GOT3 (cell line): ENCODE measurements around the gene GRID1.

ENCODE experiments used
- DNase-seq: peaks from one replicate; lab custom pipeline; 2025; ENCODE audit warnings: mixed read lengths; lab: John Stamatoyannopoulos, UW

The GRID1 gene

GRCh38 chr10:86353506-86354485, 12.8 kb downstream of the GRID1 start:
- no peak for DNase-seq

GRCh38 chr10:86350897-86351296, 15.7 kb downstream of the GRID1 start:
- DNase-seq = no peak

GRCh38 chr10:86349940-86350630, 16.5 kb downstream of the GRID1 start:
- DNase-seq = no peak

- no peak for DNase-seq
These were observed 17.1 kb downstream of the GRID1 start for GRCh38 chr10:86349474-86349873.

- no peak for DNase-seq
These were observed 18.0 kb downstream of the GRID1 start for GRCh38 chr10:86348321-86349210.

- no peak for DNase-seq
These were observed 18.7 kb downstream of the GRID1 start for GRCh38 chr10:86347856-86348255.

GRCh38 chr10:86346799-86347665, 19.6 kb downstream of the GRID1 start:
- no peak for DNase-seq

- no peak for DNase-seq
These were observed 20.5 kb downstream of the GRID1 start for GRCh38 chr10:86345859-86346798.

GRCh38 chr10:86345296-86345858, 21.2 kb downstream of the GRID1 start:
- no peak for DNase-seq

- no peak for DNase-seq
These were observed 21.9 kb downstream of the GRID1 start for GRCh38 chr10:86344714-86345161.

- no peak for DNase-seq
These were observed 22.3 kb downstream of the GRID1 start for GRCh38 chr10:86344281-86344680.

- DNase-seq = no peak
These were observed 22.8 kb downstream of the GRID1 start for GRCh38 chr10:86343761-86344160.

- no peak for DNase-seq
These were observed 24.3 kb downstream of the GRID1 start for GRCh38 chr10:86342111-86342863.

GRCh38 chr10:86341361-86341811, 25.2 kb downstream of the GRID1 start:
- DNase-seq = no peak

- no peak for DNase-seq
These were observed 25.7 kb downstream of the GRID1 start for GRCh38 chr10:86340991-86341260.

- no peak for DNase-seq
These were observed 26.2 kb downstream of the GRID1 start for GRCh38 chr10:86340176-86340990.

GRCh38 chr10:86339226-86339865, 27.2 kb downstream of the GRID1 start:
- DNase-seq = no peak
